Measurements from ENCODE around the gene ACOT13.
"Not testable (repeated sequence)": the region's sequence is repeated elsewhere in the genome, so short reads cannot be mapped to it uniquely, and the experiment has no call there.

ACOT13 gene
- total RNA-seq: 7.9 to 26.7 (median 17.4) reads per million in 3 experiments

DNA sequence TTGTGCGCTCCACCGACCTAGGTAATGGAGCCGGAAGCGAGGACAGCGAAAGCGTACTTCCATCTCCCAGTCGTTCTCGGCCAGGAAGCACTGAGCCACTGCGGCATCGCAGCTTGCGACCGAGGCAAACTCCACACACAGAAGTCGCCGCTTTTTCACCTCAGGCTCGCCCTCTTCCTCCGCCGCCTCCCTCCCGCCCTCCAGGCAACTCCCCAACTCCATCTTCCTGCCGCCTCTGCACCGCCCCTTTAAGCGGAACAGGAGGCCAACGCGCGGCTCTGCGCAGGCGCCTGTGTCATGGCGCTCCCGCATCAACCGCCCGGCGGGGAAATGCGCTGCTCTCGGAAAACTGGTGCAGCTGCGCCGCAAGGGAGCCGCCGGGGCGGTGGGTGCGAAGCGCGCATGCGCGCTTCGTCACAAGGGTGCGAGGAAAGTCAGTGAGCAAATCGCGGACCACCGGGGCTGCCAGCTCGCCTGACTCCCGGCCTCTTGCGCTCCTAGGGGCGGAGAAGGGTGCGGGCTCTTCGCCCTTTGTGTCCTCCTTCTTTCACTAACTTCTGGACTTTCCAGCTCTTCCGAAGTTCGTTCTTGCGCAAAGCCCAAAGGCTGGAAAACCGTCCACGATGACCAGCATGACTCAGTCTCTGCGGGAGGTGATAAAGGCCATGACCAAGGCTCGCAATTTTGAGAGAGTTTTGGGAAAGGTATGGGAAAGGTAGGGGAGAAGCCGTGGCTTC lies at the start of gene ACOT13, which contains the start of gene TDP2:
Gene ACOT13, plus strand, starts transcription at position 437 of the 737 bp plus-strand sequence. Its CDS starts 187 bp downstream, at position 624.
Gene TDP2, minus strand, starts transcription at position 259 of the 737 bp plus-strand sequence. Its CDS starts 37 bp downstream, at position 222.
- peak; percentile 97 for DNase-seq

GRCh38 chr6:24619661-24620060 lies 47.2 kb upstream of the ACOT13 start:
- no peak for DNase-seq

GRCh38 chr6:24620637-24621036 lies 46.2 kb upstream of the ACOT13 start:
- DNase-seq: no peak

DNA sequence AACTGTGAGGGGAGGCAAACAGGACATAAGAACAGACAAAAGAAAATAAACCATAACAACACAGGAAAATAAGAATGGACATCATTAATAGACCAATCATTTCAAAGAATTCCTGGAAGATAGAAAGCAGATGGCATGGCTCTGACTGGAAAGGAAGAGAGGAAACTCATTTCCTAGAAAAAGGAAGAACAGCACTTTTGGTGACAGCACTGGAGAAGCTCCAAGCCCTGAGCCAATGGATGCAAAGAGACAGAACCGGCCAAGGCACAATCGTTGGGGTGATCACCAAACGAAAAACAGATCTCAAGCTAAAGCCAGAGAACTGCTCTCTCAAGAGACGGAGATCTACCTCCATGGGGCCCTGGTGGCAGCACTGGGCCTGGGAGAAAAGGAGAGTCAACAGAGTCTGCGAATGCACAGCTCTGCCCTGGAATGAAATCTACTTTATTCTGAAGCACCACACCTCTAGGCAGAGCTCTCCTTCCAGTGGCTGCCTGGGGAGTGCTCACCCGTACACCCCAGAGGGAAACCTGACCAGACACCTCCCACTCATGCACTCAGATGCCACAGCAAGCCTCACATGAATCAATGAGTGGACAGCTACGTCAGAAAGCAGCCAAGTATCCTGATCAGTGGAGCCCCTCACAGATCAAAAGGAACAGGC lies 45.1 kb upstream of the ACOT13 start:
- no peak for DNase-seq

DNA sequence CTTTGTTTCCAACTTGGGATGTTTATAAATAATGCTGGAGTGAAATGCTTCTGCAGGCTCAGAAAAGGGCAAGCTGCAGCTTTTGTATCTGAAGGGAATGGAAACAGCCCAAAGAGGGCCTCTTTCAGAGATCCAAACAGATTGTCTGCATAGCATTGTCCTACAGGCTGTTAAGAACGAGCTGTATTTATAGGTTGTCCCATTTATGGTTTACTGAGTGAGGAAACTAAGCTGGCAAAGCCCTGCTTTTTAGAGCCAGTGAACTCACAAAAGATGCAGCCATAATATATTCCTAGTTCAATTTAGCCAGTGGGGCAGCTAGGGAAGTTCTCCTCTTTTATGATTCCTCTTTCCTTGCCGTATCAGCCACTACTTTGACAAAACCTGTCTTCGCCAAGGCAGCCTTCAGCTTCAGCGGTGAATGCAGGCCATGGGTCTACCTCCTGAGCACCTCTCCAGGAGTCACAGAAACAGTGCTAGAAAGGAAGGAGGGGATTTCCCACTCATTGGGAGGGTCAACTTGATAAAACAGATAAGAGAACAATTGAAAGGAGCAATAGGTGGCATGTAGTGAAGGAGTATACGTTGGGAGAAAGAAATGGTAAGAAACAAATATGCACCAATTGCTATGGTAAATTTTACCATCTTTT lies 35.9 kb upstream of the ACOT13 start:
- no peak for DNase-seq

GRCh38 chr6:24631671-24632070 lies 35.2 kb upstream of the ACOT13 start:
- DNase-seq: no peak

DNA sequence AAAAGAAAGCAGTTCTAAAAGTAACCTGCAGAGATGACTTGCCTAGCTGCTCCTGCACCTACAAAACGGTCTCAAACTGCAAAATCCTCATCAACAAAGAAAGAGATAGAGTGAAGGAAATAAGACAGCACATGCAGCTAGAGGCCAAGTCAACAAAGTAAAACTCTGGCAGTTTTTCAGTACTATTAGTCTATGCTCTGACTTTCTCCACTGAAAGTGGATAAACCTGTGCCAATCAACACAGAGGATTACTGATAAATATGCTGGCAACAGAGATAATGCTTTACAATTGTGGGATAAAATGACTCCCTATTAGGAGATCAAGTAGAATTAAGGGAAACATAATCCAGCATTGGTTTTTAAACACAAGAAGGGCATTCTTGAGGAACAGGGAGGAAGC lies 34.3 kb upstream of the ACOT13 start:
- no peak for DNase-seq

GRCh38 chr6:24636681-24637080 lies 30.2 kb upstream of the ACOT13 start:
- DNase-seq: no peak

DNA sequence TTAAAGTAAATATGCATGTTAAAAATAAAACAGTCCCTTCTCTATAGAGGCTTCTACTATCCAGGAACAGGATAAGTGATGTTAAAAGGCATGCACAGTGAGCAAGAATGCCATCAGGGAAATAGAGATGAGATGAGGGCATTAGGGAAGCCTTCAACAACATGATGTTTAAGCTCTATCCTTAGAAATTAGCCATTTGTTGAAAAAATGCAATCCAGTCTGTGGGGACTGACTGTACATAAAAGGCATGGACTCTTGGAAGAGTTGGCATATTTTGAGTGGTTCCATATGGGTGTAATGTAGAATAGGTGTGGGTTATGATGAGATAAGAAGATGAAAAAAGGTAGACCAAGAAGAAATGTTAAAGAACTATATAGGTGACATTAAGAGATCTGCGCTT lies 26.7 kb upstream of the ACOT13 start:
- no peak for DNase-seq

DNA sequence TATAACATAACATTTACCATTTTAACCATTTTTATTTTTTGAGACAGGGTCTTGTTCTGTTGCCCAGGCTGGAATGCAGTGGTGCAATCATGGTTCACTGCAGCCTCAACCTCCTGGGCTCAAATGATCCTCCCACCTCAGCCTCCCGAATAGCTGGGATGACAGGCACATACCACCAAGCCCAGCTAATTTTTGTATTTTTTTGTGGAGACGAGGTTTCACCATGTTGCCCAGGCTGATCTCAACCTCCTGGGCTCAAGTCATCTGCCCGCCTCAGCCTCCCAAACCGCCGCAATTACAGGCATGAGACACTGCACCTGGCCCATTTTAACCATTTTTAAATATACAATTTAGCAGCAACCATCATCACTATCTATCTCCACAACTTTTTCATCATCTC lies 26.2 kb upstream of the ACOT13 start:
- DNase-seq: not testable (repeated sequence)

DNA sequence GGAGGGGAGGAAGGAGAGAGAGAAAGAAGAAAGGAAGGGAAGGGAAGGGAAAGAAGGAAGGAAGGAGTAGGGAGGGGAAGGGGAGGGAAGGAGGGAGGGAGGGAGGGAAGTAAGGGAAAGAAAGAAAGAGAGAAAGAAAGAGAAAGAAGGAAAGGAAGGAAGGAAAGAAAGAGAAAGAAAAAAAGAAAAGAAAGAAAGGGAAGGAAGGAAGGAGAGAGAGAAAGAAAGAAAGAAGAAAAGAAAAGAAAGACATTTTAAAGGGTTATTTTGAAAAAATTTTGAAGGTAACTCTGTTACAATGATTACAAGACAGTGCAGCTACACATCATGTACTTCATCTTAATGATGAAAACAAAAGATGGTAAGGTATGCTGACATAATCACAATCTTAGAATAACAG lies 24.8 kb upstream of the ACOT13 start:
- DNase-seq: no peak

DNA sequence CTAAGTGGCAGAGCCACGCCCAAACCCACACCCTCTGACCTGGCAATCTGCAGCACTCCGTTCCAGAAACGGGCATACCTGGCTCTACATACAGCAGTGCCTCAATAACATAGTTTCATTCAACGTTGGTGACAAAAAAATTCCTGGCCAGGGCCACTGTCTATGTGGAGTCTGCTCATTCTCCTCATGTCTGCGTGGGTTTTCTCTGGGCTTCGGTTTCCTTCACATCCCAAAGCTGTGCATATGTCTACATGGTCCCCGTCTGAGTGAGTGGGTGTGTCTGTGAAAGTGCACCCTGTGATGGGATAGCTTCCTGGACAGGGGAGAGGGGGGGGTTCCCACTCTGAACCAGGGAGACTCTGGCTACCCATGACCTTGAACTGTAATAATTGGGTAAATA lies 23.0 kb upstream of the ACOT13 start:
- no peak for DNase-seq

DNA sequence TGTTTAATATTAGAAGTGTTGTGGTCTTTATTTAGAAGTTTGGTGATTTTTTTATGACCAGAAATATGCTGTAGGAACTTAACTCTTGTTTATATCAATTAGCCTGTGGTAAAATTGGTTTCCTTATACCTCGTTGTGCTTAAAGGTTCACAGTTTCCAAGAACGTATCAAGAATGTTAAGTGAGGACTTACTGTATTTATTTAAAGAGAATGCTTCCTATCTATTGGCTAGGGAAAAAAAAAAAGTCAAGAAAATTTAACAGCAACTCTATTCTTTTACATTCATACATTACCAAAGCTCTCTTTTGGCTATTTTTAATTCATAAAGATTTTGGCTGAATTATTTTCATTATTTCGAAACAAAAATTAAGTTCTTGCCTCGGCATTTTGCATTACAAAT lies 22.5 kb upstream of the ACOT13 start:
- DNase-seq: no peak

DNA sequence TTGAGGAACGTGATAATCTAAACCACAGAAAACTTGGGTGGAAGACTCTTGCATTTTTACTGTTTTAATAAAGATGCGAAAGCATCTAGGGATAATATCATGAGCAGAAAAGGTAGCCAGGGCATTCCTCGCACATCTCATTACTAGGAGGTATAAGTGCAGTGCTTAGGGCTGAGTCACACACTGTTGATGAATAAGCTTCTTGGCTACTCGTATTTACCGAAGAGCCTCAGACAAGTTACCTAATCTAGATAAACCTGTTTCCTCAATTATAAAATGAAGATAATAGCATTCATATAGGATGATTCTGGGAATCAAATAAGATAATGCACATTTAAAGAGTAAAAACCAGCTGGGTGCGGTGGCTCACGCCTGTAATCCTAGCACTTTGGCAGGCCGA lies 20.1 kb upstream of the ACOT13 start:
- no peak for DNase-seq

DNA sequence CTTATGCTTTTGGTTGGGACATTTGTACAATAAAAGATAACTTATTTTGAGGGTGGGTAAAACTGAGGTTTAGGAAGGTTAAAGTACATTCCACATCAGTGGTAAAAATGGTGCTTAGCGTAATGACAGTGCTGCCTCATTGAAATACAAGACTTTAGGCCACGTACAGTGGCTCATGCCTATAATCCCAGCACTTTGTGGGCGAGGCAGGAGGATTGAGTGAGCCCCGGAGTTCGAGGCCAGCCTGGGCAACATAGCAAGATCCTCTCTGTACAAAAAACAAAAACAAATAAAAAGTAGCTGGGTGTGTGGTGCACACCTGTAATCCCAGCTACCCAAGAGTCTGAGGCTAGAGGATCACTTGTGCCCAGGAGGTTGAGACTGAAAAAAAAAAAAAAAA lies 18.6 kb upstream of the ACOT13 start:
- DNase-seq: no peak

DNA sequence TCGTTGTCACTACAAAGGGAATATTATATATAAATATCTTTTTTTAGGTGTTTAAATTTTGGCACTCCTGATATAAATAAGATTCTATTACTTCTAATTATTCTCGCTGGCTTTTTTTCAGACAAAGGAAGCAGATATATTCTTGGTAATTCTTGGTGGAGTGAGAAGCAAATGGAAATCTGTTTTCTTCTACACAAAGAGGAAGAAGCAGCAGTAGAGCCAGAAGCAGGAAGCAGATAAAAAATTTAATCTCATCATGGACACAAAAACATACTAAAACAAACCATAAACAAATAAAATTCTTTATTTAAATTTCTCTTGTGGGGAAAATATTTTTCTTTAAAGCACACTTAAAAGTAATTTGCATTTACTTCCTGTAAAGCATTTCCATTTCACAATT lies 17.2 kb upstream of the ACOT13 start:
- DNase-seq: no peak

GRCh38 chr6:24650365-24650764 lies 16.5 kb upstream of the ACOT13 start:
- no peak for DNase-seq

DNA sequence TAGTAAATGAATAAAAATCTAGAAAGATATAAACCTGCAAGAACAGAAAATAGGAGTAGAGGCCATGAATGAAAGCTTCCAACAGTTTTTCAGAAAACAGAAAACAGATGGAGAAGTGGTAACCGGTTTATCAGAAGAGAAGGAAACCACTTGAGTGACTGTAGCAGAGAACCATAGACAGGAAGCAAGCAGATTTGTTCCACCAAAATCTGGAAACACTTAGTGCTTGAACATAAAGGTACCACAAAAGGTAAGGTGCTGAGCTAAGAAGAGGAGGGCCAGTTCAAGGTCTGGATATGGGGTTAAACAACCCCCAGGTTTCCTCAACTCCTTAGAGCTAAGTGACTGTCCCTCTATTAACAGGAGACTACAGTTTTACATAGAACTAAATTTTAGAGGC lies 11.7 kb upstream of the ACOT13 start:
- DNase-seq: no peak

DNA sequence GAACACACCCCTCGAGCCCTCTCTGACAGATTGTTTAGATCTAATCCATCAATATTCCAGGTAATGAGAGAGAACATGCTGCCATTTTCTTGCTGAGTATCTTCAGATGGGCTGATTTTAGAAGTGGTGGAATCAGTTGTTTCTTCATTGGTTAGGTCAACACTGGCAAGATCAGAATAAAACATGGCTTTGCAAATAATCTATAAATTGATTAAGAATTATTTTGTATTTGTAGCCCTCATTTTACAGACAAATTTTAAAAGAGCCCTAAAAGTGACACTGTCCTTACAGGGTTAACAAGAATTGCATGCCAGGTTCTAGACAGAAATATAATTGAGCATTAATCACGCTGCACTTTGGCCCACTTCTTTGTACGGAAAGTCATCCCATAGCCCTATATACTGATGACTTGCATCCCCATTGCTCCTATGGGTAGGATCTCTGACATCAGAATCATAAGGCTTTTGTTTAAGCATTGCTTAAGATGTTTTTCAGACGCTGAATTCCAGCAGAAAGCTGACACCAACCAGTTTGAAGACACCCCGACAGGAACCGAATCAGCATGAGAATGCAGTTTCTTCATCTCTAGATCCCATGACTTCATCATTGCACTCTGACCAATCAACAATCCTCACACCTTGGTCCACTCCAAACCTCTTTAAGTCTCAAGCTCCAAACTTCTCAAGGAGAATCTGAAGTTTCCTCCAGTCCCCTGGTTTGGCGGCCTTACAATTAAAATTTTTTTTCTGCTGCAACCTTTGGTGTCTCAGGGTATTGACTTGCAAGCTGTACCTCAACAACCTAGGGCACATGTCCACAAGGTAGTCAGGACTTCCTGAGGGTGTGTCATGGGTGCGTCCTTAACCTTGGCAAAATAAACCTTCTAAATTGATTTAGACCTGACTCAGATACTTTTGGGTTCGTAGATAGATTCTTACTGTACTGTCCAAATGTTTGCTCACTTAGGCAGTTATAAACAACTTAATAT lies 8.0 kb upstream of the ACOT13 start:
- DNase-seq: no peak

DNA sequence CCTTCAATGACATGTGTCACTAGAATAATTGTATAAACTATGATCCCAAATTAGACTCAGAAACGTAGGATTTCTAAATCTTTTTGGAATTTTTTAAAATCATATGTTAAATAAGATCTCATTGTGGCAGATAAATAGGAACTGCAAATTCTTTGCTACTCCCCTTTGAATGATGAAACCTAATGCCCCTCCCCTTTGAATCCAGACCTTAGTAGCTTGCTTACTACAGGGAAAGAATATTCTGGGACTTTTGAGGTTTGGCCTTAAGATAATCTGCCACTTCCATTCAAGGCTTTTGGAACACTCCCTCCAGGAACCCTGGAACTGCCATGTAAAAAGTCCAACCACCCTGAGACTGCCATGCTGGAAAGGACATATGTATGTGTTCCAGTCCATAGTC lies 7.3 kb upstream of the ACOT13 start:
- DNase-seq: no peak

GRCh38 chr6:24660105-24660504 lies 6.8 kb upstream of the ACOT13 start:
- DNase-seq: no peak

GRCh38 chr6:24661759-24662158 lies 5.1 kb upstream of the ACOT13 start:
- DNase-seq: not testable (repeated sequence)

- no peak for DNase-seq
These were observed 4.6 kb upstream of the ACOT13 start for GRCh38 chr6:24662236-24662635.

Data from central memory CD4-positive, alpha-beta T cell (primary cell).